HG02642 (cell line): ENCODE measurements around the gene MMP20.

Experiments used
- ATAC-seq: cut with Tn5 transposase; IDR thresholded peaks from one replicate; pipeline ENCODE4 v1.9.1; 2021; ENCODE audit warnings: mild to moderate bottlenecking; ENCODE audit not compliant: unreplicated experiment, poor library complexity

The MMP20 gene

DNA sequence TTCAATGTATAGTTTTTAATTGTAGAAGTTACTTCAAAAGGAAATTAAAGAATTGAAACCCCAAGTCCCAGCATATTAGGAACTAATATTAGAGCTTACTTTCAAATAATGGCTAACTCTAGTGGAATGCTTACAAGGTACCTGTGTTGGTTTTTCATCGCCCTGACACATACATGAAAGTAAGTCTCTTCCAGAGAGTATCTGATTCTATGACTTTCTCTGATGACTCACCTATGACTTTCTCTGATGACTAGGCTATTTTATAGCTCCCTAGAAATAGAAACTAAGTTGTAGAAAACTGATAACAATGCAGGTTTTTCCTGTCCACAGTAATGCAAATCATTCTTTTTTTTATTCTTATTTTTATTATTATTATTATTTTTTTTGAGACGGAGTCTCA lies 61.0 kb downstream of the MMP20 start:
- peak; percentile 55 for ATAC-seq

DNA sequence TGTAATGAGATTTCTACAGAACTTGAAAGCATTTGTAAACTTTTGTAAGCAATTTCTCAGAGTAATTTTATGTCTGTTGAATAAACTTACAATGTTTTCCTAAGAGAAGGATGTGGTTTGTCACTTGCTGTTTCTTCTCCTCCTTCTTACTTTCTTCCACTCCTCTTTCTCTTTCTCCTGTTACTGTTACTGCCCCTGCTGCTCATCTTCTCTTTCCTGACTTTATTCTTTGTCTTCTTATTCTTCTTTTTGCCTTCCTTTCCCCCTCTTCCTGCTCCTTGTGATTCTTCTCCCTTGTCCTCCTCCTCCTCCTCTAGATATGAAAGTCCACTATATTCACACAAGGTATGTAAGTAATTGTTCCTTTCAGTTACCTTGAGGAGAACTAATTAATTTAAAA lies 63.5 kb downstream of the MMP20 start:
- ATAC-seq: no peak

DNA sequence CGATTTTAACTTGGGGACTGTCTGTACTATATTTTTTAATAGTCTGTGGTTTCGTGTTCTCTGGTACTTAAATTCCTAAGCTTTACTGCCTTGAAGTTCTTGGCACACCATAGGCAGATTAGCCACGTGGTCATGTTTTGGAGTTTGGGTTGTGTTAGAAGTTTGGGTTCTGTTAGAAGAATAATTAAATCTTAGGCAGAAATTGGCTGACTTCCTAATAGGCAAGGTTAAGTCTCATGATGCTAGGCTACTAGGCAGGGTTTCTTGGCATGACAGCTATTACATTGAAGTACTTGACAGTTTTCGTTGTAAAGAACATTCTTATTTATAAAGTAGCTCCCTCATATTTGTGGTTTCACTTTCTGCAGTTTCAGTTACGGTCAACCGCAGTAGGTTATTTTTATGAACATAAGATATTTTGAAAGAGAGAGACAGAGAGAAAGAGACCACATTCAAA lies 64.5 kb downstream of the MMP20 start:
- ATAC-seq: peak; percentile 82

DNA sequence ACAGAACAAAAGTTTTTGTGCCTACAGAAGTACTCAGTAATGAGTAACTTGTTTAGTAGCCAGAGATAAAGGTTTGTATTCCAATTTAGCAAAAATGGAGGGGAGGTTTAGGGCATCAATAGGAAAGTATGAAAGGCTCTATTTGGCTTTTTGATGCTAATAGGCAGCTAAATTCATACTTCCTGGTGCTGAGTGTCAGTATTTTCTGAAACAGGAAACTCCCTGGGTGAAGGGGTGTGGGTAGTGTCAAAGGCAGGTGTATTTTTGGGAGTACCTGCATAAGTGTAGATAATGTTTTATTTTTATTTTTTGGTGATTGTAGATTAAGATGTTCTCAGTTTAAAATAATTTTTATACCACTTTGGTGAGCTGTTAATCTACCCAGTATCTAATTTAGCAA lies 65.3 kb downstream of the MMP20 start:
- ATAC-seq: peak; percentile 56

DNA sequence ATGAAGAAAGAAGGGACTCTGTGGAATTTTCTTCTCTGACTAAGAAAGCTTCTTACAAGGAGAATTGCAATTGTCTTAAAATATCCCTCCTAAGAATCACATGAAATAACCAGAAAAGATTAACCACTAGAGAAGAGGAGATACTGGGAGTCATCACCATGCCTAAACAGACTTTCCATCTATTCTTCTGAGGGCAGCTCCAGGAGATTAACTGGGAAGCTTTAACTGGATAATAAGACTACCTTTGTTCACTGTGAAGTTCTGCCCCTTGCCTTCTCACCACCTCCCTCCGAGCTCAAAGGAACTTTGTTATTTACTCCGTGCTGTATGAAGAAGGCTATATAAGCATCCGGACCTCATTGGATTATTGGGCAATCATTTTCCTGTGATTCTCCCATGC lies 70.0 kb downstream of the MMP20 start:
- ATAC-seq: no peak

DNA sequence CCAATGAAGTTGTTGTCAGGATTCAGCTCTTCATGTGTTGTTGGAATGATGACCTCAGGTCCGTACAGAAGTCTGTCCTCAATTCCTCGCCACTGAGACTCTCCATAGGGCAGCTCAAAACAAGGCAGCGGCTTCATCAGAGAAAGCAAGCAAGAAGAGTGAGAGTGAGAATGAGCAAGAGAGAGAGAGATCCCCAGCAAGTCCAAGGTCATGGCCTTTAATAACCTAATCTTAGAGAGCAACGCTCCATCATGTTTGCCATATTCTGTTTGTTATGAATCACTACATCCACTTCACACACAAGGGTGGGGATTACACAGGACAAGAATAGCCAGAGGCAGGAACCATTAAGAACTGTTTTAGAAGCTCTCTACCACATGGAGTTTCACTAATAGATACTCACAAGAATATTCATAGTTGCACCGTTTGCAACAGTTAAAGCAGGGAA lies 71.3 kb downstream of the MMP20 start:
- ATAC-seq: peak; percentile 80

DNA sequence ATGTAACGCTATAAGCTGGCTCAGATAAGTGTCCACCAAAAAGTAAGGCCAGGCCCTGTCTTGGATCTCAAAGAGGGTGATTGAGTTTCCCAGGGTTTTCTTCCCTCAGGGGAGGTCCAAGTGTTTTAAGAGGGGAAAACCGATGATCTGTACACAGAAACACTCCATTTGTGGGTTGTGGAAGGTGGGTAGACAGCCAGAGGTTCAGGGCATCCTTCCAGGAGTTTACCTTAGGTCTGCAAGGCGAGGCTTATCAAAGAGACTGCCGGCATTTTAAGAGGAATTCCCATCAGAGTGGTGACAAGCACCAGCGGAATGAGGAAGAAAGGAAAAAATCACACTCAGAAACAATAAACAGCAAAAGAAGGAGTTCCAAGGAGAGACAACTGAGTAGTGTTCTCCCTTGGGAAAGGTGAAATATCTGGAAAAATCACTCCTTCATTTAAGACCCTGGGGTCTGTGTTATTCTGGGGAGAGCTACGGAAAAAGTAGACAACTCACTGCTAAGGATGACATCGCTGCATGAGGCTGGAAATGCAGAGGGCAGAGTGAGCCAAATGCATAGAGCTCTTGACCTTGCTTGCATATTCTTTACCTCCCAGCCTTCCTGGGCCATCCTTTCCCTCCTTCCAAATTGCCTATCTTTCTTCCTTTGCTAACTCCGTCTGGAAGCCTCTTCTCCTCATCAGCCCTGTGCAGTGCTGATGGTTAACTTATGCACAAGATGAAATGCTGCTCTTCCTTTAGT lies 72.5 kb downstream of the MMP20 start:
- no peak for ATAC-seq

DNA sequence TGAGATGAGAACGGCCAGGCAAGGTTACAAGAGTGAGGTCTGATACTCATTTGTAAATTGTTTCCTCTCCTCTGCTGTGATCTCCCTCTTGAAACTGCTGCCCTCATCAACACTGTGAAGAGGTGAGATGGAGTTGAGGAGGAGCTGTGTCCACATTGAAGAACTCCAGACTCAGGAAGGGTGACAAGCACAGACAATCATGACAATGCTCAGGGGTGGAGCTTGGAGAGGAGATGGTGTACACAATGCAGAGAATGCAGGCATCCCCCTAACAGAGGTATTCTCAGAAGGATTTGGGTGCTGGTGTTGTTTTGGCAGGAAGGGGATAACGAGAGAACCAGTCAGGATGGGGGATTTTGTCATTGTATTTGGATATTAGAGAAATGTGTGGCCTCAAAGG lies 73.1 kb downstream of the MMP20 start:
- ATAC-seq: no peak

DNA sequence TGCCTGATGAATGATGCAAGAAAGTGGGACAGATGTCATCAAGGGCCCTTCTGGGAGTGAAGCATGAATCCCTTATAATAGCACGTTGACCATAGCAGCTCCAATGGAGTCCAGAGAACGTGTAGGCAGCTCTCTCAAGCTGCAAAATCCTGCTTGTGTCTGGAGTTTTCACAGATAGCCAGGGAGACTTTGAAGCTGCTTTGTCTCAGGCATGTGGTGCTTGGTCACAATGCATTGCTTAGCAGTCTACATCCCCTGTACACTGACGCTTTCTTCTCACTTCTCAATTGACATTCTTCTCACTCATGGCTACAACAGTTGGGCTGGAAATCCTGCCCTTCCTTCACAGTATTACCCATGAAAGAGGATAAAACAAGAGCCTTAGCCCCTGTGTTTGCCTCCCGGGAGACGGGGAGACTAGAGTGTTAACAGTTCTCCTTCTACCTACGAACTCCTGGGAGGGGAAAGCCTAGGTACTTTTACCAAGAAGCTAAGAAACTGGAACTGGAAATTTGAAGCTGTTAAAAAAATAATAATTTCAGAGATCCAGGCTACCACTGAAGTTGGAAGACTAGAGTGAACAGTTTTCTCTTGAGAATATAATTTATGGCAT lies 73.9 kb downstream of the MMP20 start:
- ATAC-seq: no peak

DNA sequence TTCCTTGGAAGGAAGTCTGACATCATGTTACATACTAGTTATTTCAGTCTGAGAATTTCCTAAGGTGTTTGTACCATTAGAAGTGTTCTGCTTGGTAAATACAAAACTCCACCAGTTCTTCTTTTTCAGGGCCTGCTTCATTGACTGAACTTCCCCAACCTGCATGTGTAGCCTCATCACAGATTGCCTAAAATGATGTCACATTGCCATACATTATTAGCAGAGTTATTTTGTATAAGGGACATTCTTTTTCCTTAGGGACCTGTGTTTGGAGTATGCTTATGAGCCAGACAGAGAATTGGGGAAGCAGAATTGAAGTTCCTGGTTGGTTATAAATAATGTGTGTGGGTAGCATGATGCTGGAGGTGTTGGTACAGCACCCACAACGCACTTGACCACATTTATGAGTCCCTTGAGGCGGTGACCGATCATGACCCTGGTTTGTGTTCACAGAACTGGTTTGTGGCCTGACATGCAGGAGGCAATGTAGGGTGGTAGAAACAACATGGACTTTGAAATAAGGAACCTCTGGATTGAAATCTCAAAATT lies 78.1 kb downstream of the MMP20 start:
- peak; percentile 72 for ATAC-seq

DNA sequence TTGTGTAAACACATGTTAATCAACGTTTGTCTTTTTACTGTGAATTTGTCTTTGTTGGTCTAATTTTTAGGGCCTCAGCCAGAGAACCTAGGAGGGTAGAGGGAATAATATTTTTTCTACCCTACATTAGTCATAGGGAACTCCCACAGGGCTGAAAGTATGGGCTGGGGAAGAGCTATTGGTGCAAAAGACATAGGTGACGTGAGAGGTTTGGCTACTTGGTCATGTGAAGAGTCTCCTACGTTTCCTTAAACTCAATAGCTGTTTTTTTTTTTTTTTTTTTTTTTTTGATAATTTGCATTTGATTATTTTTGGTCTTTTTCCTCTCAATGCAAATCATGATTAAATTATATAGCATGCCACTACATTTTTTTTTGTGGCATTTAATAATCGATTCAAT lies 78.7 kb downstream of the MMP20 start:
- peak; percentile 61 for ATAC-seq

DNA sequence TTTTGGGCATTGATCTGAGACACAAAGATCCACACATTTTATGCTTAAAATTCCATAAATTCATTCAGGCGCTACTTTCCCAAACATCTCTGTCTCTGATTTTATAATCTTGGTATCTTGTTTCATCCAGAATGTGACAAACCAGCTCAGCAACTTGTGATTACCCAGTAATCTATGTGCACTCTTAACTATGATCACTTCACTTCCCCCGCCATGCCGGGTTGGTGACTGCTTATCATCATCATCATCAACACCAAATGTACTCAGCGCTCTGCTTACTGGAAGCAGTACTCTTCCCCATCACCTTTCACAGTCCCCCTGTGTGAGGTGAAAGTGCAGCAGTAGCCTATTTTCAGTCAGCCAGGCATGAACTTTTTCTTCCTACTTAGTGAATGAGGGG lies 79.4 kb downstream of the MMP20 start:
- ATAC-seq: no peak

DNA sequence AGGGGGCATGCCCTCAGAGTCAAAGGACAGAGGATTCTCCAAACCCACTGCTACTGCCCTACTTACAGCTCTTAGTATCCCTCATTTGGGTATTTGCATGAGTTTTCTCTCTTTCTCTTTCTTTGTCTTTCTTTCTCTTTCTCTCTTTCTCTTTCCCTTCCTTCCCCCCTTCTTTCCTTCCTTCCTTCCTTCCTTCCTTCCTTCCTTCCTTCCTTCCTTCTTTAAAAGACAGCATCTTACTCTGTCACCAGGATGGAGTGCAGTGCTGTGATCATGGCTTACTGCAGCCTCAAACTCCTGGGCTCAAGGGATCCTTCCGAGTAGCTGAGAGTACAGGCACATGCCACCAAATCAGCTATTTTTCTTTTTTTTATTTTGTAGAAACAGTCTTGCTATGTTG lies 80.5 kb downstream of the MMP20 start:
- no peak for ATAC-seq

DNA sequence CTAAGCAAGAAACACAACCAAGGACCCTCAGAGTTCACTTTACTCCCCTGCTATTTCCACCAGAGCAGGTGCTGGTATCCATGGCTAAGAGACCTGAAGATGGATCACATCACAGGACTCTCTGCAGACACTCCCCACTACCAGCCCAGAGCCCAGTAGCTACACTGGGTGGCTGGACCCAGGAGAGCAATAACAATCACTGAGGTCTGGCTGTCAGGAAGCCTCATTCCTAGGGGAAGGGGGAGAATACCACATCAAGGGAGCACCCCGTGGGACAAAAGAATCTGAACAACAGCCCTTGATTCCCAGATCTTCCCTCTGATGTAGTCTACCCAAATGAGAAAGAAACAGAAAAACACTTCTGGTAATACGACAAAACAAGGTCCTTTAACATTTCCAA lies 85.6 kb downstream of the MMP20 start:
- ATAC-seq: no peak

DNA sequence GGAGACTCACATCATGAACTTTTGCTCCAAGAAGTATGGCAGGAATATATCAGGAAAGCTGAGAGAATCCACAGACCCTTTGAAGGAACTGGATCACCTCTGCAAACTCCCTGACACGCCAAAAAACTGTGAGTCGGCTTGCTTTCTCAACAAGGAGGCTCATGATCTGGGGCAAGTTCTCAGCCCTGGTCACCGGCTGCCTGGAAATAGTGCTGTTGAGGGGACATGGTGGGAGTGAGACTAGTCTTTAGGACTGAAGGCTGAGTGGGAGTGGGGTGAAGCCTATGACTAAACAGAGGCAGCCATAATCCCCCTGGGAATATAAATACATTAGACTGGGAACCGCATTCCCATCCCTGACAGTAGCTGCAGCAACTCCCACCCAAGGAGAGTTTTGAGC lies 86.2 kb downstream of the MMP20 start:
- no peak for ATAC-seq

DNA sequence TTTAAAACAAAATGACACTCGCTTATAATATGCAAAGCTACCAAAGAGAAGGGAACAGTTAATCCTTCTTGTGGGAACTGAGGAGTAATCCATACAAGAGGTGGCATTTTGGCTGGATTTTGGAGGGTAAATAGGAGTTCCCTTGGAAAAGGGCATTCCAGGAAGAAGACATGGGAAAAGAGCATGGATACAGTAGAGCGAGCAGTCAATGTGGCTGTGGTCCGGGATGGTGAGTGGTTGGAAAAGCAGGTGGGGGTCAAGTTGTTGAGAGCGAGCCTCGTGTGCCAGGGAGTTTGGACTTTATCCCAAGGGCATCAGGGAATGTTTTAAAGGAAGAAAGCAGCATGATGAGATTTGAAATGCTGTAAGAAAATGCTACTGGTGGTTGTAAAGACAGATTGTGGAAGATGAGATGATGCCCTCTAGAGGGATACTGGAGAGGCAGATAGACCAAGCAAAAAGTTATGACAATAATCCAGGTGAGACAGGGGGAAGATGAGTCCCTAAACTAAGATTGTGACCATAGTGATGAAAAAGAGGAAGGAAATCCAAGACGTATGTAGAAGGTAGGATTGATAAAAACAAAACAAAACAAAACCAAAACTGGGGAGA lies 90.8 kb downstream of the MMP20 start:
- peak; percentile 42 for ATAC-seq

DNA sequence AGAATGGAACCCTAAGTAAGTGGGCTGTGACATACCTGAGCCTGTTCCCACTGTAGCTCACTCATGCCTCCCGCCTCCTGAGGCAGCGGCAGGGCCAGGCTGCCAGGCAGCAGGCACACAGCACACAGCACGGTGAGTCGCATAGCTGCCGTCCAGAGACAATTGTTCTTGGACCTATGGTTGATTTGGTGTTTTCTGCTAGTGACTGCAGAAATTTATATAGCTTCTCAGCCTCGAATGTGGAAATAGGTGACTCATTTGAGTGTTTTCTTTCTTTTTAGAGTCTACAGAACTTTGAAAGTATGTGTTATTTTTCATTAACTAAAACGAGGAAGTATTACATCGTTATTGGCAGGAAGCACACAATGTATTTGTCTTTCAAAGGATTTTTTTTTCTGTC lies 94.6 kb downstream of the MMP20 start, which contains the start of gene MMP7:
TSS of gene MMP7 (minus strand) at position 190 of the 400 bp plus-strand sequence. CDS start at position 143, 47 bp downstream.
- no peak for ATAC-seq

DNA sequence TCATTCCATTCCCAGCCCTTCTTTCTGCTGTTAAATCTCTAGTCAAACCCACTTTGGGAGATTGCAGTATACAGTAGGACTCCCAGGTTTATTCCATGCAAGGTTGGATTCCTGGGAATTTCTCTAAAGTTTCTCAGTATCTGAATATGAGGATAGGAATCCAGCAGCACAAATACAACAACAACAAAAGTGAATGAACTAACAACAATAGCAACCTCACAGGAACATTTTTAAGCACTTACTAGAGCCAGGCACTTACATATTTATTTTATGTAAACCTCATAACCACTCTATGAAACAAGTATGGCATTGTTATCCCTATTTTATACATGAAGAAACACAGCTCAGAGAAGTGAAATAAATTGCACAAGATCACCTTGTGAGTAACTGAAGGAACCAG lies 96.5 kb downstream of the MMP20 start:
- ATAC-seq: no peak

DNA sequence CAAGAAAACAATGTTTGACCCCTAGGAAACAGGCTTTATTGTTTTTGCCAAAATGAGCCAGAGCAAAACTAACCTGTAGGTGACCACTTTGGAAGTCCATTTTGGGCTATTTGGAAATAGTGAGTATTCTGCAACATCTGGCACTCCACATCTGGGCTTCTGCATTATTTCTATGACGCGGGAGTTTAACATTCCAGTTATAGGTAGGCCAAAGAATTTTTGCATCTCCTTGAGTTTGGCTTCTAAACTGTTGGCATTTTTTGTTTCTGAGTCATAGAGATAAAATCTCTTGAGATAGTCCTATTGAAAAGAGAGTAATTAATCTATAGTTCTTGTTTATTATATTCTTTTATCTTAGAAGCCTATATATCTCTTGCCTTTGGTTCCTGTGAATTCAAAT lies 97.4 kb downstream of the MMP20 start:
- ATAC-seq: no peak

DNA sequence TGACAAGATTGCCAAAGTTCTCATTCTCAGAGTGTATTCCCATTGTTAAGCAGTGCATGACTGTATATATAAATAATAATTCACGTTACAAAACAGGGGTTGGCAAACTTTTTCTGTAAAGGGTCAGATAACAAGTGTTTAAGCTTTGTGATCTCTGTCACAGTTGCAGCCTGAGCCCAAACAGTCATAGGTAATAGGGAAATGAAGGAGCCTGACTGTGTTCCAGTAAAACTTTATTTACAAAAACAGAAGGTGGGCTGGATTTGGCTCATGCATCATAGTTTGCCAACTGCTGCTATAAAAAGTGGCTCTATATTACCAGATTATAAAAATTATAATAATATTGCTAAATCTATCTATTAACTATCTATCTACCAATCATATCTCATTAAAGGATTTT lies 98.1 kb downstream of the MMP20 start:
- no peak for ATAC-seq
